Psoas muscle (tissue), 8 donors: ENCODE results near the gene ITGAD. TPM values are rescaled to one million over a fixed set of nuclear protein-coding genes. Genes with fewer than 3 reads are reported as not detected.

Source experiments
- ATAC-seq, 4 donors: fragments of 200-7000 bp; cut with Tn5 transposase; one replicate each; pipeline ENCODE4 v1.9.1; 2020; ENCODE audit warnings: moderate library complexity in 3 of 4, mild to moderate bottlenecking in 2 of 4
- DNase-seq, 2 donors: peaks; one replicate each; pipeline ENCODE4 v3.0.0-alpha.2; 2020
- H3K27ac ChIP-seq: fragments of 200-600 bp; one replicate; pipeline ENCODE4 v1.8.0; 2022
- H3K27me3 ChIP-seq, 3 donors: fragments of 200-600 bp in 1 of 3; one replicate each; pipeline versions ENCODE4 v1.6.1 to v1.8.0; 2013 to 2022; ENCODE audit warnings: low read length in 2 of 3, mild to moderate bottlenecking in 2 of 3, moderate library complexity in 1 of 3; ENCODE audit not compliant: insufficient read depth in 3 of 3
- H3K36me3 ChIP-seq, 2 donors: fragments of 200-600 bp in 1 of 2; one replicate each; pipeline versions ENCODE4 v1.6.1 to v1.8.0; 2013 to 2022; ENCODE audit warnings: low read depth in 1 of 2, mild to moderate bottlenecking in 1 of 2, moderate library complexity in 1 of 2; ENCODE audit not compliant: insufficient read depth in 1 of 2
- H3K4me1 ChIP-seq: fragments of 200-600 bp; one replicate; pipeline ENCODE4 v1.8.0; 2022
- H3K4me3 ChIP-seq: fragments of 200-600 bp; one replicate; pipeline ENCODE4 v1.8.0; 2022; ENCODE audit warnings: mild to moderate bottlenecking
- H3K9me3 ChIP-seq: fragments of 200-600 bp; one replicate; pipeline ENCODE4 v1.8.0; 2022
- WGBS, 3 donors: extraction: QIAGEN DNeasy Blood & Tissue Kit; methylation state at CpG; one replicate each; pipeline versions ENCODE4 v1.1.6 to v1.1.7; 2013; 5-methylcytosine and 5-hydroxymethylcytosine counted together
- intact Hi-C, 2 donors: fragments of 100-400 bp; cut with DNase I; formaldehyde crosslinking; loops; one replicate each; pipeline versions ENCODE4 v1.11.0 to v1.14.2; 2022
- polyA plus RNA-seq, 3 donors: library from polyadenylated mRNA; stranded (reverse); fragments of 200-250 nt; gene quantifications; one replicate each; pipeline ENCODE4 v1.2.3, GENCODE V29; 2013
- total RNA-seq, 4 donors: library from RNA; stranded (reverse); fragmentation: NEBNext Ultra II Directional in 2 of 4; extraction: Animal tissue kit (Norgen Biotek cat#: 25700) in 2 of 4; gene quantifications; one replicate each; pipeline versions ENCODE4 v1.2.1 to v1.2.4, GENCODE V29; 2021 to 2023
- TF ChIP-seq, protein P1 (sequence below): fragments of 200-600 bp; IDR thresholded peaks from one replicate; pipeline ENCODE4 v1.8.0; 2022; ENCODE audit warnings: antibody characterized with exemption
- donor health status: healthy with polysubstance abuse.
- donor health status: DM: no; HTN: no; CAD: no; lungs with moderate emphysema.
- donor health status: Bipolar disorder and iron deficiency.
- donor health status: healthy.
- donor health status: DM: yes; HTN: yes; CAD: no.
- donor health status: DM: no; HTN: no; CAD: no.
- donor health status: DM: no; HTN: no; CAD: no.
- donor health status: DM: yes; HTN: yes; CAD: no.

ITGAD gene
- total and polyA plus RNA-seq, 7 donors = 0.01 to 0.42 (median 0.06) TPM; not detected in 3

DNA sequence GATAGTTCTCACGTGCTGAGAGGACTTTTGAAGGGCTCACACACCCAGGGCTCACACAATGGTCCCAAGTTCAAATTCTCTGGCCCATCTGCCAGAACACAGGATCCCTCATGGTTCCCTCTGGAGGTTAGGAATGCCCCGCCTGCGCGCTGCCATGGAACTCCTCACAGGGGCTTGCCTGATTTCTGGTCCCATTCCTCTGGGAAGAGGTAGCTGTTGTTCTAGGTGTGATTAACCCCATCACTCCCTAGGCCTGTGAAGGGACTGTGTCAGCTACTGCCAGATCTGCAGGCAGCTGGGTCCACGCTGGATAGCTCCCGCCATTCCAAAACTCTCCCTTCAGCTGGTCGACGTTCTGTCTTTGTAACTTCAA, 63.8 kb downstream of the ITGAD start:
- Histone ChIP-seq H3K9me3 (no peaks in the 10 kb centered on the region), H3K27me3 (no peaks in the 10 kb centered on the region), H3K36me3 (peaks cover 3 to 13% of the 10 kb centered on the region in 2 donors), H3K4me1 (peaks cover 74% of the 10 kb centered on the region), H3K27ac (peak overlapping the region; percentile 100), H3K4me3 (peak overlapping the region; percentile 98)
- TF ChIP-seq, protein P1, sequence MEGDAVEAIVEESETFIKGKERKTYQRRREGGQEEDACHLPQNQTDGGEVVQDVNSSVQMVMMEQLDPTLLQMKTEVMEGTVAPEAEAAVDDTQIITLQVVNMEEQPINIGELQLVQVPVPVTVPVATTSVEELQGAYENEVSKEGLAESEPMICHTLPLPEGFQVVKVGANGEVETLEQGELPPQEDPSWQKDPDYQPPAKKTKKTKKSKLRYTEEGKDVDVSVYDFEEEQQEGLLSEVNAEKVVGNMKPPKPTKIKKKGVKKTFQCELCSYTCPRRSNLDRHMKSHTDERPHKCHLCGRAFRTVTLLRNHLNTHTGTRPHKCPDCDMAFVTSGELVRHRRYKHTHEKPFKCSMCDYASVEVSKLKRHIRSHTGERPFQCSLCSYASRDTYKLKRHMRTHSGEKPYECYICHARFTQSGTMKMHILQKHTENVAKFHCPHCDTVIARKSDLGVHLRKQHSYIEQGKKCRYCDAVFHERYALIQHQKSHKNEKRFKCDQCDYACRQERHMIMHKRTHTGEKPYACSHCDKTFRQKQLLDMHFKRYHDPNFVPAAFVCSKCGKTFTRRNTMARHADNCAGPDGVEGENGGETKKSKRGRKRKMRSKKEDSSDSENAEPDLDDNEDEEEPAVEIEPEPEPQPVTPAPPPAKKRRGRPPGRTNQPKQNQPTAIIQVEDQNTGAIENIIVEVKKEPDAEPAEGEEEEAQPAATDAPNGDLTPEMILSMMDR = no peak
- ATAC-seq (no peak), DNase-seq (peak in 1 of 2 donors; percentile 38)
- intact Hi-C loops = loop anchor here in 1 of 2 donors (10.0 kb wide), 1 partner anchor 242 kb away; the partner anchor contains the start of genes PYDC1 and TRIM72
- WGBS, 3 donors = 63 to 68% (median 63%) methylated on average over 8 of the region's 8 CpGs

DNA sequence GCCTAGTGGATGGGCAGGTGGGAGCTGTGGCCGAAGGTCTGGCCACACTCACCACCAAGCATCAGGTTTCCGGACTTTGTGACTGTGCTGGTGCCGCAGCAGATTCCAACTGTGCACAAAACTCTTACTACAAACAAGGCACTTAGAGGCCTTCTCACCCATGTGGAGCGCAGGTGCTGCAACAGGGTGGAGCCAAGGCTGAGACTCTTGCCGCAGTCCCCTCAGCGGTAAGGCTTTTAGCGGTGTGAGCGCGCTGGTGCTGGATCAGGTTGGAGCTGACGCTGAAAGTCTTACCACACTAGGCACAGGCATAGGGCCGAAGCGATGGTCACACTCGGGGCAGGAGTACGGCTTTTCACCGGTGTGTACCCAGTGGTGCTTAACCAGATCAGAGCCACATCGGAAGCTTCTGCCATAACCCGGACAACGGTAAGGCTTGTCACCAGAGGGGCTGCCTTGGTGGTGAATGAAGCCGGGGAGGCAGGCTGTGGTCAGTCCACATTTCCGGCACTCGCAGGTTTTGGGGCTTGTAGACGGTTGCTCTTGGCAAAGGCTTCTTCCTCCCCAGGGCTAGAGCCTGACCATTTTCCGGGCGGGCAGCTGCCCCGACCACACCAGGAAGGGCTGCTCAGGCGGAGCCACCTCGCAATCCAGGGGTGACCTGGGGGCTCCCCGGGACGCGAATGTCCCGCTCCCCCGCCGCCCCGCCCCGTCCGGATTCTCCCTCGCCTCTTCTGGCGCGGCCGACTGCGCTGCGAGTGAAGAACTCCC, 65.1 kb downstream of the ITGAD start:
- intact Hi-C loops = loop anchor here (2.0 to 10.0 kb wide), 2 partner anchors 51 to 243 kb away; partner anchors contain the start of genes PYDC1 (in 1 of the 2), RUSF1 (in 1 of the 2) and TRIM72 (in 1 of the 2)
- no peaks in the 10 kb centered on the region for H3K9me3 ChIP-seq
- peaks cover 61% of the 10 kb centered on the region for H3K4me1 ChIP-seq

DNA sequence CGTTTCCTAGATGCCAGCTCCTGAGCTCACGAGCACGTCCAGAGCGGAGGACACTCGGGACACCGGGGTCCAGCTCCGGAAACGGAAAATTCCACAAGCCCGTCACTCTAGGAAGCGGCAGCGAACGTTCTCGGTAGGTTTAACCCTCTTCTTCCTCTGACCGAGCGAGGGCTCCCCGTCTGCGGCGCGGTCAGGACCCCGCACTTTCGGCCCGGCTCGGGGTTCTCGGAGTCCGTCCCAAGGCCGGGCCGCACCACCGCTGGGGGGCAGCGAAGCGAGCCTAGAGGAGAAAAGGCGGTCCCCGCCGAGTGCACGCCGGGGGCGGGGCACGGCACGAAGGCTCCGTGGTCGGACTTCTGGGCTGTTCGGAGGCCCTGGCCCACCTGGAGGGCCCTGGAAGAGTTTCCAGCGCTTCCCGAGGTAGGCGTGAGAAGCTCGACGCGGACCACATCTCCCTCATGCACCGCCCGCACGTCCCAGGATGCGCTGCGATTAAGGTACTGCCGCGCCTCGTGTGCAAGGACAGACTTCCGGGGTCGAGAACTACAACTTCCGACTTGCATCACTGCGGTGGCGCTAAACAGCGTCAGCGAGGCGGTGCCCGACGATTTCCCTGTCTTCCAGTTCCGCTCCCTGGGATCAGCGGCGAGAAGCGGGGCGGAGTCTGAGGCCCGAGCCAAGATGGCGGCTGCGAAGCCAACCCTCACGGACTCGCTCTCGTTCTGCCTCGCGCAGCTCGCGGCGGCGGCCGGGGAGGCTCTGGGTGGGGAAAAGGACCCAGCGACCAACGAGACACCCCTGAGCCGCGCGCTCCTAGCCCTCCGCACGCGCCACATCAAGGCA, 65.9 kb downstream of the ITGAD start, which contains the start of gene ARMC5:
TSS of gene ARMC5 (plus strand) at position 658 of the 843 bp plus-strand sequence. CDS start at position 682, 24 bp downstream.
- intact Hi-C loops = loop anchor here (2.0 to 10.0 kb wide), 2 partner anchors 50 to 244 kb away; partner anchors contain the start of genes PYDC1 (in 1 of the 2), RUSF1 (in 1 of the 2) and TRIM72 (in 1 of the 2)
- 0 to 1% (median 0%) methylated on average over 87 to 91 of the region's 91 CpGs for WGBS, 3 donors

More for the DNA sequence above, 65.1 kb downstream of the ITGAD start:
- Histone ChIP-seq H3K4me3 (peak overlapping the region; percentile 98), H3K27ac (peak overlapping the region; percentile 100), H3K27me3 (no peaks in the 10 kb centered on the region), H3K36me3 (peaks cover 6 to 26% of the 10 kb centered on the region in 2 donors)
- WGBS, 3 donors = 0 to 1% (median 1%) methylated on average over 41 to 42 of the region's 42 CpGs
- ATAC-seq (peak; percentile 34 to 47 (median 38)), DNase-seq (peak; percentile 68 to 89)
- TF ChIP-seq, protein P1 = no peak

More for the DNA sequence above, 65.9 kb downstream of the ITGAD start, which contains the start of gene ARMC5:
- TF ChIP-seq, protein P1 = peak; percentile 65
- ATAC-seq = peak; percentile 78 to 85 (median 82)
- no peaks in the 10 kb centered on the region for H3K27me3 ChIP-seq
- peak; percentile 97 to 99 for DNase-seq
- peak within 1 kb of the TSS; percentile 100 for H3K27ac ChIP-seq
- H3K4me1 ChIP-seq = peaks cover 54% of the 10 kb centered on the region
- peak within 1 kb of the TSS; percentile 98 for H3K4me3 ChIP-seq
- H3K9me3 ChIP-seq = no peaks in the 10 kb centered on the region
- H3K36me3 ChIP-seq = peaks cover 6 to 34% of the 10 kb centered on the region in 2 donors
